Gastroesophageal sphincter (tissue), 4 donors: ENCODE results near the gene CACNA1E. TPM values are rescaled to one million over a fixed set of nuclear protein-coding genes. Genes with fewer than 3 reads are reported as not detected.
"Not testable (repeated sequence)": the region's sequence is repeated elsewhere in the genome, so short reads cannot be mapped to it uniquely, and the experiment has no call there.

Source experiments
- ATAC-seq: fragments of 150-250 bp; one replicate; pipeline ENCODE4 v1.9.1; 2016; ENCODE audit warnings: mild to moderate bottlenecking, moderate library complexity
- H3K27ac ChIP-seq, 4 donors: fragments of 200-600 bp; sonication (generic) in 3 of 4; 1 replicate in 3 of 4; 2 replicates in 1 of 4; pipeline ENCODE4 v1.5.1; 2016 to 2019
- H3K27me3 ChIP-seq: fragments of 200-600 bp; sonication (generic); one replicate; pipeline ENCODE4 v1.5.1; 2019
- H3K36me3 ChIP-seq, 2 donors: fragments of 200-600 bp; sonication (generic); one replicate each; pipeline ENCODE4 v1.5.1; 2019; ENCODE audit warnings: control low read depth in 1 of 2
- H3K4me1 ChIP-seq, 3 donors: fragments of 200-600 bp; sonication (generic); 1 replicate in 2 of 3; 2 replicates in 1 of 3; pipeline ENCODE4 v1.5.1; 2016 to 2019; ENCODE audit warnings: control low read depth in 2 of 3
- H3K4me3 ChIP-seq, 2 donors: fragments of 200-600 bp; sonication (generic); one replicate each; pipeline ENCODE4 v1.5.1; 2019; ENCODE audit warnings: mild to moderate bottlenecking in 1 of 2, moderate library complexity in 1 of 2
- H3K9me3 ChIP-seq, 3 donors: fragments of 200-600 bp; sonication (generic); one replicate each; pipeline ENCODE4 v1.5.1; 2017 to 2019; ENCODE audit warnings: control low read depth in 2 of 3
- EP300 ChIP-seq: sonication (generic); formaldehyde crosslinking; IDR thresholded peaks from one replicate; pipeline ENCODE4 v1.6.1; 2017; ENCODE audit warnings: antibody characterized with exemption, mild to moderate bottlenecking
- POLR2A ChIP-seq, 2 donors: fragments of 450-650 bp; IDR thresholded peaks; one replicate each; pipeline ENCODE4 v1.6.1; 2017; ENCODE audit warnings: antibody characterized with exemption in 2 of 2, mild to moderate bottlenecking in 2 of 2, moderate library complexity in 1 of 2
- POLR2AphosphoS5 ChIP-seq: sonication (generic); formaldehyde crosslinking; IDR thresholded peaks from one replicate; pipeline ENCODE4 v1.6.1; 2017; ENCODE audit warnings: antibody characterized with exemption
- WGBS, 2 donors: methylation state at CpG; one replicate each; pipeline ENCODE4 v1.1.5; 2018; ENCODE audit warnings: low coverage in 1 of 2; 5-methylcytosine and 5-hydroxymethylcytosine counted together
- total RNA-seq, 4 donors: library from RNA; depleted of rRNA; stranded (reverse); fragments of >200 nt; gene quantifications; one replicate each; pipeline ENCODE4 v1.1.0, GENCODE V29; 2016
- TF ChIP-seq, protein P1 (sequence below), 4 experiments: fragments of 200-600 bp in 2 of 4; fragments of 450-650 bp in 2 of 4; sonication (generic) in 1 of 4; IDR thresholded peaks; one replicate each; pipeline ENCODE4 v1.5.1; 2017 to 2019; ENCODE audit warnings: antibody characterized with exemption in 4 of 4, mild to moderate bottlenecking in 2 of 4, moderate library complexity in 2 of 4

Gene CACNA1E
- total RNA-seq, 4 donors from 2014 or later: 0.13 to 0.23 (median 0.16) TPM

DNA sequence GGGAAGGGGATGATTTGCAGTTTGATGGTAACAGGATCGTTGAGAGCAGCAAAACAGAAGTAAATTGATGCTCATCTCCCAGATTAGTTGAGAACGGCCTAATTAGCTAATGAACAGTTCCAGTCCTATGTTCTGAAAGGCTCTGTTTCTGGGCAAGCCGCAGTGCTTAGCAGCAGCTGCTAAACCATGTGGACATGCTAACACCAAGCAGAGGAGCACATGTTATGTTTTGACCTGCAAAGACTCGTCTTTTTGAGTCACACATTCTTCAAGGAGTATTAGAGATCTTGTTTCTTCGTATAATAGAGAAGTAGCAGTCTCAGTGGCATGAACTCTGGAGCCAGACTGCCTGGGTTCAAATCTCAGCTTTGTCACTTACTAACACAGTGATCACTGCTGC is 58.1 kb downstream of the CACNA1E start:
- no peak overlapping the region for H3K27ac ChIP-seq
- WGBS, 2 donors: 60 to 75% methylated on average over 1 to 5 of the region's 5 CpGs
- no peaks in the 10 kb centered on the region for H3K27me3 ChIP-seq
- H3K4me3 ChIP-seq: no peak overlapping the region
- TF ChIP-seq, protein P1, sequence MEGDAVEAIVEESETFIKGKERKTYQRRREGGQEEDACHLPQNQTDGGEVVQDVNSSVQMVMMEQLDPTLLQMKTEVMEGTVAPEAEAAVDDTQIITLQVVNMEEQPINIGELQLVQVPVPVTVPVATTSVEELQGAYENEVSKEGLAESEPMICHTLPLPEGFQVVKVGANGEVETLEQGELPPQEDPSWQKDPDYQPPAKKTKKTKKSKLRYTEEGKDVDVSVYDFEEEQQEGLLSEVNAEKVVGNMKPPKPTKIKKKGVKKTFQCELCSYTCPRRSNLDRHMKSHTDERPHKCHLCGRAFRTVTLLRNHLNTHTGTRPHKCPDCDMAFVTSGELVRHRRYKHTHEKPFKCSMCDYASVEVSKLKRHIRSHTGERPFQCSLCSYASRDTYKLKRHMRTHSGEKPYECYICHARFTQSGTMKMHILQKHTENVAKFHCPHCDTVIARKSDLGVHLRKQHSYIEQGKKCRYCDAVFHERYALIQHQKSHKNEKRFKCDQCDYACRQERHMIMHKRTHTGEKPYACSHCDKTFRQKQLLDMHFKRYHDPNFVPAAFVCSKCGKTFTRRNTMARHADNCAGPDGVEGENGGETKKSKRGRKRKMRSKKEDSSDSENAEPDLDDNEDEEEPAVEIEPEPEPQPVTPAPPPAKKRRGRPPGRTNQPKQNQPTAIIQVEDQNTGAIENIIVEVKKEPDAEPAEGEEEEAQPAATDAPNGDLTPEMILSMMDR (IDR thresholded peaks at IDR 0.05): no peak
- TF ChIP-seq POLR2AphosphoS5 (no peak), EP300 (no peak), POLR2A (IDR thresholded peaks at IDR 0.05) (no peak)
- no peaks in the 10 kb centered on the region for H3K36me3 ChIP-seq
- no peaks in the 10 kb centered on the region for H3K4me1 ChIP-seq
- H3K9me3 ChIP-seq: no peaks in the 10 kb centered on the region
- no peak for ATAC-seq

DNA sequence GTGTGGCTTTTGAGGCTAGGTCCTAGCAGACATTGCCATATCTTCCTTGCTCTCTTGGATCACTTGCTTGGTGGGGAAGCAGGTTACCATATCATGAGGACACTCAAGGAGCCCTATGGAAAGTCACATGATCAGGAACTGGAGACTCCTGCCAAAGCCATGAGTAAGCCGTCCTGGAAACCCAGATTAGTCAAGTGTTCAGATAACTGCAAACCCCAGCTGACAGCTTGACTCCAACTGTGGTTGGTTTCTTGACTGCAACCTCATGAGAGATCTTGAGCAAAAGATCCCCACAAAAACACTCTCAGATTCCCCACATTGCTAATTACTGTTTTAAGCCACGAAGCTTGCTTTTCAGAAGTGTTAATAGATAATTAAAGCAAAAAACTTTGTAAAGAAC is 58.6 kb downstream of the CACNA1E start:
- no peaks in the 10 kb centered on the region for H3K9me3 ChIP-seq
- H3K27ac ChIP-seq: no peak overlapping the region
- WGBS, 2 donors: 67 to 75% methylated on average over 2 of the region's 2 CpGs
- TF ChIP-seq POLR2AphosphoS5 (no peak), POLR2A (IDR thresholded peaks at IDR 0.05) (no peak), EP300 (no peak)
- TF ChIP-seq, protein P1 (IDR thresholded peaks at IDR 0.05): no peak
- H3K27me3 ChIP-seq: no peaks in the 10 kb centered on the region
- no peaks in the 10 kb centered on the region for H3K36me3 ChIP-seq
- no peaks in the 10 kb centered on the region for H3K4me1 ChIP-seq
- ATAC-seq: no peak
- H3K4me3 ChIP-seq: no peak overlapping the region

DNA sequence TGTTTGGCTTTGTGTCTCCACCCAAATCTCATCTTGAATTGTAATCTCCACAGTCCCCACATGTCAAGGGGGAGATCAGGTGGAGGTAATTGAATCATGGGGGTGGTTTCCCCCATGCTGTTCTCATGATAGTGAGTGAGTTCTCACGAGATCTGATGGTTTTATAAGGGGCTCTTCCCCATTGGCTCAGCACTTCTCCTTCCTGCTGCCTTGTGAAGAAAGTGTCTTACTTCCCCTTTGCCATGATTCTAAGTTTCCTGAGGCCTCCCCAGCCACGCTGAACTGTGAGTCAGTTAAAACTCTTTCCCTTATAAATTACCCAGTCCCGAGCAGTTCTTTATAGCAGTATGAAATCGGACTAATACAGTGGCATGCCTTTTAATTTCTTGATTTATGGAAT is 59.1 kb downstream of the CACNA1E start:
- not testable (repeated sequence) for H3K27ac ChIP-seq, H3K9me3 ChIP-seq, ATAC-seq, H3K27me3 ChIP-seq, H3K36me3 ChIP-seq, H3K4me1 ChIP-seq, H3K4me3 ChIP-seq
- 57 to 83% methylated on average over 3 to 4 of the region's 4 CpGs for WGBS, 2 donors

DNA sequence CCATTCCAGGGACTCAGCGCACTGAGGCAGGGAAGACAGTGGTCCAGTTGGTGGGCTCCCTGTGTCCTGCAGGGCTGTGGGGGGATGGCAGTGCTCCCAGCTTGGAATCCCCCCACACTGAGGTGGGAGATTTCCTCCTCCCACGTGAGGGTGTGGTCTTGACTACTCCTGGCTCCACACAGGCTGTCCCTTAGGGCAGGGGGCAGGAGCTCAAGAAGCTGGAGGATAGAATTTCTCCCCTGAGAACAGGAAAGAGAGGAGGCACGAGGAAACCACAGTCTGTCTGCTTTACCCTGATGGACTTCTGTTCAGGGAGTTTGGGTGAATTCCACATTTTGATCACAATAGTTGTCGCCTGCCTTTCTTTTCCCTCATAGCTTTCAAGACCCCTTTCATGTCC is 62.1 kb downstream of the CACNA1E start:
- Histone ChIP-seq H3K4me1 (peaks cover 0 to 18% (median 7%) of the 10 kb centered on the region in 3 donors), H3K36me3 (no peaks in the 10 kb centered on the region), H3K27ac (no peak overlapping the region), H3K4me3 (no peak overlapping the region), H3K9me3 (no peaks in the 10 kb centered on the region), H3K27me3 (no peaks in the 10 kb centered on the region)
- TF ChIP-seq POLR2AphosphoS5 (no peak), EP300 (no peak), POLR2A (IDR thresholded peaks at IDR 0.05) (no peak)
- TF ChIP-seq, protein P1 (IDR thresholded peaks at IDR 0.05): no peak
- no peak for ATAC-seq
- WGBS, 2 donors: 41 to 67% methylated on average over 1 to 2 of the region's 4 CpGs

DNA sequence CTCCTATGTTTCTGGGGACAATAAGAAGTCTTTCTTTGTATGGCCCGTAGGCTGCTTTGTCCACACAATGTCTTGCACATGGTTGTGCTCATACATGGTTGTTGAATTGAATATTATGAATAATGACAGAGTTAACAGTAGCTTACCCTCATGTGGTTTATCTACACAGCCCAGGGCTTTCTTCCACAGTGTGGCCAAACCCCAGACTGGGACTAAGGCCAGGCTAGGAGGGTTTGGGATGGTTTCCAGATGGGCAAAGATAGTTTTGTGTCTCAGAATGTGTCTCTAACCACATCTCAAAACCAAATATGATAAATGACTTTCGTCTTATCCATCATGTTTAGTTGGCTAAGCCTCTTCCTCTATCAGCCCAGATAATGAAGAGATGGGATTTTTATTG is 65.2 kb downstream of the CACNA1E start:
- ATAC-seq: no peak
- Histone ChIP-seq H3K36me3 (no peaks in the 10 kb centered on the region), H3K4me3 (no peak overlapping the region), H3K4me1 (peaks cover 4 to 38% (median 10%) of the 10 kb centered on the region in 3 donors), H3K27me3 (no peaks in the 10 kb centered on the region), H3K27ac (no peak overlapping the region), H3K9me3 (no peaks in the 10 kb centered on the region)
- 66 to 86% methylated on average over 1 to 2 of the region's 2 CpGs for WGBS, 2 donors
- no peak for TF ChIP-seq EP300
- TF ChIP-seq, protein P1 (IDR thresholded peaks at IDR 0.05): no peak
- TF ChIP-seq POLR2AphosphoS5: no peak
- no peak for TF ChIP-seq POLR2A (IDR thresholded peaks at IDR 0.05)
